ENCODE results near the gene NUDC. TPM values are rescaled to one million over a fixed set of nuclear protein-coding genes. Genes with fewer than 3 reads are reported as not detected.

NUDC gene
- total RNA-seq, 4 donors from 2014 or later, result 45.2 to 50.3 (median 46.1) TPM

DNA sequence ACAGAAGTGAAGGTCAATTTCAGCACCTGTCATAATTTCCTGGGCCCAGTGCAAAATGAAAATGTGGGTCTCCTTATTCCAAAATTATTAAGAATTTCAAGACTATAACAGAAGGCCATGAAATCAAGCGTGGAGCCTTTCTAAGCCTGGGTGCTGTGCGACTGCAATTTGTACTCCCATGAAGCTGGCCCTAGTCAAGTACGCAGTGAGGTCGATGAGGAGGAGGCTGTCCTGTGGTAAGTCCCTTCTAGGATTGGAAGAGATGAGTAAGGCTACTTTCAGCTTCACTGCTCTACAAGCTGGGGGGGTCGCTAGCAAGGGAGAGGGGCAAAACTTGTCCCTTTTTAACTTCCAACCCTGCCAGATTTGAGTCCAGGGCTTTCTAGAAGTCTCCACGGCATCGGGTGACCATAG, 410 bp upstream of the NUDC start:
- no peak for DNase-seq
- peak overlapping the region; percentile 87 to 96 (median 94) for H3K27ac ChIP-seq
- TF ChIP-seq, protein P1, sequence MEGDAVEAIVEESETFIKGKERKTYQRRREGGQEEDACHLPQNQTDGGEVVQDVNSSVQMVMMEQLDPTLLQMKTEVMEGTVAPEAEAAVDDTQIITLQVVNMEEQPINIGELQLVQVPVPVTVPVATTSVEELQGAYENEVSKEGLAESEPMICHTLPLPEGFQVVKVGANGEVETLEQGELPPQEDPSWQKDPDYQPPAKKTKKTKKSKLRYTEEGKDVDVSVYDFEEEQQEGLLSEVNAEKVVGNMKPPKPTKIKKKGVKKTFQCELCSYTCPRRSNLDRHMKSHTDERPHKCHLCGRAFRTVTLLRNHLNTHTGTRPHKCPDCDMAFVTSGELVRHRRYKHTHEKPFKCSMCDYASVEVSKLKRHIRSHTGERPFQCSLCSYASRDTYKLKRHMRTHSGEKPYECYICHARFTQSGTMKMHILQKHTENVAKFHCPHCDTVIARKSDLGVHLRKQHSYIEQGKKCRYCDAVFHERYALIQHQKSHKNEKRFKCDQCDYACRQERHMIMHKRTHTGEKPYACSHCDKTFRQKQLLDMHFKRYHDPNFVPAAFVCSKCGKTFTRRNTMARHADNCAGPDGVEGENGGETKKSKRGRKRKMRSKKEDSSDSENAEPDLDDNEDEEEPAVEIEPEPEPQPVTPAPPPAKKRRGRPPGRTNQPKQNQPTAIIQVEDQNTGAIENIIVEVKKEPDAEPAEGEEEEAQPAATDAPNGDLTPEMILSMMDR (IDR thresholded peaks at IDR 0.05), result no peak
- TF ChIP-seq POLR2A (IDR thresholded peaks at IDR 0.05), result no peak
- H3K9me3 ChIP-seq, result no peaks in the 10 kb centered on the region
- peaks cover 5 to 28% (median 20%) of the 10 kb centered on the region in 3 donors for H3K36me3 ChIP-seq
- H3K27me3 ChIP-seq, result no peaks in the 10 kb centered on the region
- H3K4me1 ChIP-seq, result peaks cover 0 to 29% (median 17%) of the 10 kb centered on the region in 3 donors
- WGBS, 2 donors, result 14 to 21% methylated on average over 5 to 7 of the region's 7 CpGs
- peak overlapping the region; percentile 93 to 100 (median 98) for H3K4me3 ChIP-seq
- intact Hi-C loops (cut with DNase I), result no loop called here

DNA sequence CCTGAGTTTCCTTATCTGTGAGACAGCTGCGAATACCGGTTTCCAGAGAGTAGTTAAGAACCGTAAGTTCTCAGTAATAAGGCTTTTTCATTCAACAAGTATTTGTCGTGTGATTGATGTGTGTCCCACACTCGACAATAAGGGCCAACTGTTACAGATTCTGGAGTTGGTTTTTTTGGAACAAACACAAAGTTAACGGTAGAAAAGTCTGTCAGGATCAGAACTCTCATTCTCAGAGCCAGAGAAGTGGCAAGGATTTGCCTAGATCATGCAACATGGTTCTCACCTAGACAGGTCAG, 837 bp downstream of the NUDC start:
- H3K36me3 ChIP-seq, result peaks cover 5 to 40% (median 22%) of the 10 kb centered on the region in 3 donors
- TF ChIP-seq, protein P1 (IDR thresholded peaks at IDR 0.05), result no peak
- TF ChIP-seq POLR2A (IDR thresholded peaks at IDR 0.05), result no peak
- 16 to 17% methylated on average over 6 of the region's 6 CpGs for WGBS, 2 donors
- H3K4me1 ChIP-seq, result peaks cover 0 to 29% (median 17%) of the 10 kb centered on the region in 3 donors
- intact Hi-C loops (cut with DNase I), result no loop called here
- DNase-seq, result no peak
- H3K9me3 ChIP-seq, result no peaks in the 10 kb centered on the region
- no peaks in the 10 kb centered on the region for H3K27me3 ChIP-seq
- peak overlapping the region in 3 of 4 donors; percentile 87 to 96 (median 93) for H3K27ac ChIP-seq
- peak overlapping the region; percentile 93 to 100 (median 98) for H3K4me3 ChIP-seq

DNA sequence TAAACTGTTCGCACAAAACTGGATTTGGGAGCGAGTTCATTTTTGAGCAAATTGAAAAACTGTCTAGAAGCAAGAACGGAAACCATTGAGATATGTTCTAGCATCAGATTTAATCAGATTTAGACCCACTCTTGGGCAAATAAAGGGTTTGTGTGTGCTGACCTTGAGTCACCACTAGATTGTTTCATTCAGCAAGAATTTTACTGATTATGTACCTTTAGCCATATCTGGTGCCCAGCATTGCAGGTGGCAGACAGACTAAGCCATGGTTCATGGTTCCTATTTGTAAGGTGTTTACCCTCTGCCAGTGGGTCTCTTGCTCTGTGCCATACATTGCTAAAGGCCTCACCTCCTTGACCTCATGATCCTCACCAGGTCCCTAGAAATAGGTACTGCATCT, 1.4 kb downstream of the NUDC start:
- intact Hi-C loops (cut with DNase I), result no loop called here
- no peaks in the 10 kb centered on the region for H3K9me3 ChIP-seq
- H3K36me3 ChIP-seq, result peaks cover 5 to 45% (median 22%) of the 10 kb centered on the region in 3 donors
- peaks cover 0 to 29% (median 17%) of the 10 kb centered on the region in 3 donors for H3K4me1 ChIP-seq
- DNase-seq, result no peak
- TF ChIP-seq POLR2A (IDR thresholded peaks at IDR 0.05), result no peak
- TF ChIP-seq, protein P1 (IDR thresholded peaks at IDR 0.05), result no peak
- H3K27me3 ChIP-seq, result no peaks in the 10 kb centered on the region
- WGBS, 2 donors, result 54 to 85% methylated on average over 2 to 3 of the region's 3 CpGs
- peak overlapping the region in 2 of 4 donors; percentile 97 to 99 for H3K4me3 ChIP-seq
- H3K27ac ChIP-seq, result no peak overlapping the region

DNA sequence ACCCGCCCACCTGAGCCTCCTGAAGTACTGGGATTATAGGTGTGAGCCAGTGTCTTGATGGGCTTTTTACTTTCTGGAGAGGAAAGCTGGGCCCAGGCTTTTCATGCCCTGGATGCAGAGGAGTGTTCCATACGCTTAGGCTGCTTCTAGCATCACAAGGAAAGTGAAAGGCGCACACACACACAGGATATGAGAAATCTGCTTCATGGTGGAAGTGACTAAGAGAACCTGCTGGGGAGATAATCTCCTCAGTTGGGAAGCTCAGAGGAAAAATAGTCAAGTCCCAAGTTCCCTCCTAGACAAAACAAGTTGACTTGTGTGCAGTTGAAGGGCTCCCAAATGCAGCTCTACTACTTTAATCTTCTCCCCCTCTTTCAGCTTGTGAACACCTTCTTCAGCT, 2.2 kb downstream of the NUDC start:
- intact Hi-C loops (cut with DNase I), result no loop called here
- WGBS, 2 donors, result 69 to 88% methylated on average over 2 of the region's 3 CpGs
- no peak for DNase-seq
- H3K27me3 ChIP-seq, result no peaks in the 10 kb centered on the region
- H3K4me1 ChIP-seq, result peaks cover 0 to 29% (median 17%) of the 10 kb centered on the region in 3 donors
- no peak overlapping the region for H3K27ac ChIP-seq
- TF ChIP-seq, protein P1 (IDR thresholded peaks at IDR 0.05), result no peak
- TF ChIP-seq POLR2A (IDR thresholded peaks at IDR 0.05), result no peak
- peaks cover 5 to 53% (median 22%) of the 10 kb centered on the region in 3 donors for H3K36me3 ChIP-seq
- H3K4me3 ChIP-seq, result no peak overlapping the region
- H3K9me3 ChIP-seq, result no peaks in the 10 kb centered on the region

DNA sequence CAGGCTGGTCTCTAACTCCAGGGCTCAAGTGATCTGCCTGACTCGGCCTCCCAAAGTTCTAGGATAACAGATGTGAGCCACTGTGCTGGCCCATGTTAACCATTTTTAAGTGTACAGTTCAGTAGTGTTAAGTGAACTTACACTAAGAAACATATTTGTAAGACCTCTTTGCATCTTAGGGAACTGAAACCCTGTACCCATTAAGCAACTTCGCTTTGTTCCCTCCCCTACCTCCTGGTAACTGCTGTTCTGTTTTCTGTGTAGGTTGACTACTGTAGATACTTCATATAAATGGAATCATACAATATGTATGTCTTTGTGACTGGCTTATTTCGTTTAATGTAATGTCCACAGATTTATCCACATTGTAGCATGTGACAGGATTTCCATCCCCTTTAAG, 11.0 kb downstream of the NUDC start:
- TF ChIP-seq, protein P1 (IDR thresholded peaks at IDR 0.05), result no peak
- TF ChIP-seq POLR2A (IDR thresholded peaks at IDR 0.05), result no peak
- no peak overlapping the region for H3K27ac ChIP-seq
- intact Hi-C loops (cut with DNase I), result no loop called here
- no peak overlapping the region for H3K4me3 ChIP-seq
- WGBS, 2 donors, result 75 to 87% methylated on average over 3 of the region's 3 CpGs
- no peak for DNase-seq
- no peaks in the 10 kb centered on the region for H3K27me3 ChIP-seq
- no peaks in the 10 kb centered on the region for H3K9me3 ChIP-seq
- H3K4me1 ChIP-seq, result no peaks in the 10 kb centered on the region
- H3K36me3 ChIP-seq, result peaks cover 0 to 90% (median 8%) of the 10 kb centered on the region in 3 donors
